Liver (tissue), 9 donors: Measurements from ENCODE around the gene KLHL40. TPM values are rescaled to one million over a fixed set of nuclear protein-coding genes. Genes with fewer than 3 reads are reported as not detected.

Experiments
- DNase-seq: peaks from one replicate; pipeline ENCODE4 v3.0.0-alpha.2; 2017; ENCODE audit warnings: low spot score
- H3K27ac ChIP-seq, 2 donors: one replicate each; pipeline ENCODE4 v1.7.0; 2013; ENCODE audit warnings: inconsistent platforms in 2 of 2, low read length in 2 of 2, control low read depth in 1 of 2, low read depth in 1 of 2, mild to moderate bottlenecking in 1 of 2
- H3K27me3 ChIP-seq, 4 donors: one replicate each; pipeline versions ENCODE4 v1.6.1 to v1.7.0; 2013; ENCODE audit warnings: low read length in 3 of 4, inconsistent platforms in 1 of 4, mild to moderate bottlenecking in 1 of 4, moderate library complexity in 1 of 4; ENCODE audit not compliant: control insufficient read depth in 4 of 4, insufficient read depth in 4 of 4
- H3K36me3 ChIP-seq, 4 donors: one replicate each; pipeline versions ENCODE4 v1.6.1 to v1.7.0; 2013; ENCODE audit warnings: low read length in 3 of 4, mild to moderate bottlenecking in 3 of 4, low read depth in 1 of 4, moderate library complexity in 1 of 4; ENCODE audit not compliant: control insufficient read depth in 4 of 4, insufficient read depth in 3 of 4
- H3K4me1 ChIP-seq, 4 donors: one replicate each; pipeline versions ENCODE4 v1.6.1 to v1.7.0; 2013; ENCODE audit warnings: low read length in 3 of 4, mild to moderate bottlenecking in 3 of 4, moderate library complexity in 1 of 4; ENCODE audit not compliant: control insufficient read depth in 4 of 4, insufficient read depth in 4 of 4
- H3K4me3 ChIP-seq, 3 donors: one replicate each; pipeline versions ENCODE4 v1.6.1 to v1.7.0; 2013; ENCODE audit warnings: low read length in 3 of 3, control low read depth in 1 of 3, low read depth in 1 of 3, mild to moderate bottlenecking in 1 of 3
- H3K9ac ChIP-seq, 2 donors: one replicate each; pipeline ENCODE4 v1.7.0; 2013; ENCODE audit warnings: low read length in 2 of 2, mild to moderate bottlenecking in 2 of 2, moderate library complexity in 2 of 2, control low read depth in 1 of 2, low read depth in 1 of 2
- H3K9me3 ChIP-seq, 4 donors: one replicate each; pipeline versions ENCODE4 v1.6.1 to v1.7.0; 2013; ENCODE audit warnings: low read length in 3 of 4; ENCODE audit not compliant: control insufficient read depth in 4 of 4
- ATF3 ChIP-seq: IDR thresholded peaks from 2 replicates; pipeline ENCODE4 v1.6.1; 2016; ENCODE audit warnings: antibody characterized with exemption
- CTCF ChIP-seq: fragments of 150-350 bp; IDR thresholded peaks from 2 replicates; pipeline ENCODE4 v1.5.1; 2017; ENCODE audit warnings: improper control_type of control experiment, low read depth, low read length; ENCODE audit not compliant: missing input control
- EGR1 ChIP-seq, 2 donors: IDR thresholded peaks; 2 replicates each; pipeline ENCODE4 v1.6.1; 2016 to 2018; ENCODE audit warnings: antibody characterized with exemption in 2 of 2, low read depth in 2 of 2
- FOXA1 ChIP-seq: IDR thresholded peaks from 2 replicates; pipeline ENCODE4 v1.6.1; 2016; ENCODE audit warnings: antibody characterized with exemption
- FOXA2 ChIP-seq: IDR thresholded peaks from 2 replicates; pipeline ENCODE4 v1.6.1; 2016; ENCODE audit warnings: antibody characterized with exemption
- GABPA ChIP-seq, 2 donors: IDR thresholded peaks in 1 of 2; conservative IDR thresholded peaks in 1 of 2; 2 replicates each; pipeline ENCODE4 v1.6.1; 2016; ENCODE audit warnings: antibody characterized with exemption in 2 of 2, mild to moderate bottlenecking in 1 of 2, moderate library complexity in 1 of 2
- HNF4A ChIP-seq, 2 donors: conservative IDR thresholded peaks; 2 replicates each; pipeline ENCODE4 v1.6.1; 2016; ENCODE audit warnings: antibody characterized with exemption in 2 of 2, mild to moderate bottlenecking in 2 of 2
- HNF4G ChIP-seq: IDR thresholded peaks from 2 replicates; pipeline ENCODE4 v1.6.1; 2016; ENCODE audit warnings: antibody characterized with exemption
- JUND ChIP-seq, 2 donors: IDR thresholded peaks; 2 replicates each; pipeline ENCODE4 v1.6.1; 2016; ENCODE audit warnings: antibody characterized with exemption in 2 of 2
- MAX ChIP-seq: IDR thresholded peaks from 2 replicates; pipeline ENCODE4 v1.6.1; 2016; ENCODE audit warnings: antibody characterized with exemption
- NR2F2 ChIP-seq: IDR thresholded peaks from 2 replicates; pipeline ENCODE4 v1.6.1; 2016; ENCODE audit warnings: antibody characterized with exemption
- RAD21 ChIP-seq, 2 donors: IDR thresholded peaks; 2 replicates each; pipeline ENCODE4 v1.6.1; 2016; ENCODE audit warnings: antibody characterized with exemption in 2 of 2, mild to moderate bottlenecking in 2 of 2
- REST ChIP-seq: IDR thresholded peaks from 2 replicates; pipeline ENCODE4 v1.6.1; 2016; ENCODE audit warnings: antibody characterized with exemption, mild to moderate bottlenecking
- RXRA ChIP-seq, 2 donors: IDR thresholded peaks; 2 replicates each; pipeline ENCODE4 v1.6.1; 2017 to 2018; ENCODE audit warnings: antibody characterized with exemption in 2 of 2, mild to moderate bottlenecking in 1 of 2
- SP1 ChIP-seq: IDR thresholded peaks from 2 replicates; pipeline ENCODE4 v1.6.1; 2018; ENCODE audit warnings: antibody characterized with exemption, mild to moderate bottlenecking
- TAF1 ChIP-seq: conservative IDR thresholded peaks from 2 replicates; pipeline ENCODE4 v1.6.1; 2016; ENCODE audit warnings: antibody characterized with exemption, mild to moderate bottlenecking
- YY1 ChIP-seq: IDR thresholded peaks from 2 replicates; pipeline ENCODE4 v1.6.1; 2016; ENCODE audit warnings: antibody characterized with exemption, mild to moderate bottlenecking
- WGBS: extraction: QIAGEN DNeasy Blood & Tissue Kit; methylation state at CpG from one replicate; pipeline ENCODE4 v1.1.7; 2013; 5-methylcytosine and 5-hydroxymethylcytosine counted together
- polyA plus RNA-seq, 2 donors: library from polyadenylated mRNA; stranded (reverse) in 1 of 2; unstranded in 1 of 2; fragments of 200-250 nt in 1 of 2; fragments of >200 nt in 1 of 2; fragmentation: Nextera tagmentation in 1 of 2; extraction: Ambion mirVana in 1 of 2; gene quantifications; one replicate each; pipeline versions ENCODE4 v1.2.1 to v1.2.3, GENCODE V29; 2013 to 2015
- total RNA-seq, 2 donors: library from RNA; depleted of rRNA; stranded (reverse); fragments of >200 nt; gene quantifications; one replicate each; pipeline ENCODE4 v1.2.3, GENCODE V29; 2014
- donor health status: healthy.
- donor health status: healthy.
- donor health status: healthy.
- donor health status: healthy.
- donor health status: healthy.

KLHL40 gene
- total and polyA plus RNA-seq, 4 donors = not detected

GRCh38 chr3:42704136-42704841, 19.0 kb downstream of the KLHL40 start:
- Histone ChIP-seq H3K4me3 (no peak overlapping the region), H3K9me3 (no peaks in the 10 kb centered on the region), H3K27me3 (no peaks in the 10 kb centered on the region), H3K9ac (no peak overlapping the region), H3K27ac (no peak overlapping the region), H3K36me3 (no peaks in the 10 kb centered on the region), H3K4me1 (no peaks in the 10 kb centered on the region)
- TF ChIP-seq HNF4A (conservative IDR thresholded peaks at IDR 0.05) = no peak
- no peak for TF ChIP-seq JUND (IDR thresholded peaks at IDR 0.05)
- DNase-seq = no peak
- 91% methylated on average over 8 of the region's 8 CpGs for WGBS

GRCh38 chr3:42705058-42705767, 19.9 kb downstream of the KLHL40 start:
- no peak for TF ChIP-seq HNF4G
- TF ChIP-seq RXRA (IDR thresholded peaks at IDR 0.05) = no peak
- TF ChIP-seq MAX = no peak
- TF ChIP-seq TAF1 = no peak
- TF ChIP-seq JUND (IDR thresholded peaks at IDR 0.05) = no peak
- no peak for TF ChIP-seq HNF4A (conservative IDR thresholded peaks at IDR 0.05)
- no peak for TF ChIP-seq EGR1 (IDR thresholded peaks at IDR 0.05; ENCODE audit: low read depth in 2 of 2)
- no peak overlapping the region for H3K4me3 ChIP-seq
- H3K4me1 ChIP-seq = no peaks in the 10 kb centered on the region
- no peaks in the 10 kb centered on the region for H3K27me3 ChIP-seq
- H3K9me3 ChIP-seq = no peaks in the 10 kb centered on the region
- WGBS = 86% methylated on average over 7 of the region's 7 CpGs
- no peak overlapping the region for H3K27ac ChIP-seq
- H3K36me3 ChIP-seq = no peaks in the 10 kb centered on the region
- no peak for DNase-seq
- H3K9ac ChIP-seq = no peak overlapping the region

GRCh38 chr3:42705962-42706585, 20.7 kb downstream of the KLHL40 start:
- WGBS = 81% methylated on average over 10 of the region's 10 CpGs
- H3K9ac ChIP-seq = no peak overlapping the region
- H3K4me1 ChIP-seq = no peaks in the 10 kb centered on the region
- H3K36me3 ChIP-seq = no peaks in the 10 kb centered on the region
- no peak for TF ChIP-seq SP1
- TF ChIP-seq HNF4G = no peak
- TF ChIP-seq GABPA (IDR thresholded peaks at IDR 0.05 in 1 of 2, conservative IDR thresholded peaks at IDR 0.05 in 1 of 2) = no peak
- no peak for TF ChIP-seq RXRA (IDR thresholded peaks at IDR 0.05)
- no peak for TF ChIP-seq NR2F2
- no peak for TF ChIP-seq ATF3
- no peak for TF ChIP-seq TAF1
- no peak for TF ChIP-seq CTCF
- TF ChIP-seq EGR1 (IDR thresholded peaks at IDR 0.05; ENCODE audit: low read depth in 2 of 2) = no peak
- no peak for TF ChIP-seq HNF4A (conservative IDR thresholded peaks at IDR 0.05)
- no peak for TF ChIP-seq YY1
- no peak for TF ChIP-seq RAD21 (IDR thresholded peaks at IDR 0.05)
- TF ChIP-seq JUND (IDR thresholded peaks at IDR 0.05) = no peak
- TF ChIP-seq FOXA1 = no peak
- no peak for TF ChIP-seq MAX
- no peak for TF ChIP-seq REST
- TF ChIP-seq FOXA2 = no peak
- H3K9me3 ChIP-seq = no peaks in the 10 kb centered on the region
- H3K27me3 ChIP-seq = no peaks in the 10 kb centered on the region
- DNase-seq = no peak
- no peak overlapping the region for H3K4me3 ChIP-seq
- H3K27ac ChIP-seq = no peak overlapping the region
